H1 (cell line): ENCODE data around the gene VPS13C. TPM values are rescaled to one million over a fixed set of nuclear protein-coding genes. Genes with fewer than 3 reads are reported as not detected.

ENCODE experiments used
- CTCF ChIA-PET: fragments of 300-600 bp; sonication (Branson Sonifier 250); formaldehyde crosslinking; loops from one replicate; lab custom pipeline; 2021; ENCODE audit not compliant: partially characterized antibody; lab: Charles Lee
- POLR2A ChIA-PET: fragments of 300-600 bp; sonication (Branson Sonifier 250); formaldehyde crosslinking; loops from one replicate; lab custom pipeline; 2021; ENCODE audit warnings: inconsistent platforms; ENCODE audit not compliant: partially characterized antibody; lab: Charles Lee
- DNase-seq, 2 experiments: peaks; one replicate each; pipeline versions ENCODE4 v3.0.0 to v3.0.0-alpha.2; 2010 to 2022; ENCODE audit warnings: low spot score in 2 of 2, low read depth in 1 of 2, mixed read lengths in 1 of 2
- FAIRE-seq: peaks from 2 replicates; lab custom pipeline; 2011; peaks lifted over from hg19 to GRCh38; lab: Jason Lieb, UNC
- H2AFZ ChIP-seq: 2 replicates; pipeline ENCODE4 v1.8.1; 2012; ENCODE audit warnings: low read length, inconsistent platforms
- H2AK5ac ChIP-seq: 2 replicates; pipeline ENCODE4 v1.6.1; 2013; ENCODE audit warnings: low read depth, low read length
- H2BK120ac ChIP-seq: replicated peaks from 2 replicates; pipeline ENCODE3; 2013; ENCODE audit warnings: low read depth, low read length, inconsistent platforms
- H2BK12ac ChIP-seq: 2 replicates; pipeline ENCODE4 v1.6.1; 2013; ENCODE audit warnings: low read depth, low read length
- H2BK15ac ChIP-seq: 2 replicates; pipeline ENCODE4 v1.6.1; 2013; ENCODE audit warnings: low read length
- H2BK20ac ChIP-seq: 2 replicates; pipeline ENCODE4 v1.6.1; 2013; ENCODE audit warnings: low read length
- H2BK5ac ChIP-seq: 2 replicates; pipeline ENCODE4 v1.6.1; 2013; ENCODE audit warnings: low read depth, low read length
- H3K14ac ChIP-seq: 2 replicates; pipeline ENCODE4 v1.6.1; 2013; ENCODE audit warnings: inconsistent platforms; ENCODE audit not compliant: insufficient read length
- H3K18ac ChIP-seq: 2 replicates; pipeline ENCODE4 v1.6.1; 2013; ENCODE audit warnings: low read length; ENCODE audit errors: extremely low read depth
- H3K23ac ChIP-seq: 2 replicates; pipeline ENCODE4 v1.6.1; 2013; ENCODE audit warnings: inconsistent platforms; ENCODE audit not compliant: insufficient read length
- H3K23me2 ChIP-seq: 2 replicates; pipeline ENCODE4 v1.6.1; 2013; ENCODE audit warnings: low read depth, low read length
- H3K27ac ChIP-seq: 2 replicates; pipeline ENCODE4 v1.6.1; 2011; ENCODE audit warnings: low read depth, low read length, inconsistent platforms
- H3K27me3 ChIP-seq, 4 experiments: replicated peaks in 1 of 4; 1 replicate in 1 of 4; 2 replicates in 3 of 4; pipeline versions ENCODE4 v1.6.1 to v1.8.1; 2011 to 2013; ENCODE audit warnings: low read length in 3 of 4, mild to moderate bottlenecking in 3 of 4, inconsistent platforms in 2 of 4, mixed read lengths in 2 of 4, moderate library complexity in 1 of 4; ENCODE audit not compliant: control insufficient read depth in 3 of 4, insufficient read depth in 3 of 4; ENCODE audit errors: extremely low read depth in 1 of 4
- H3K36me3 ChIP-seq, 4 experiments: 2 replicates each; pipeline versions ENCODE4 v1.6.1 to v1.8.1; 2011 to 2013; ENCODE audit warnings: mild to moderate bottlenecking in 4 of 4, low read length in 3 of 4, moderate library complexity in 2 of 4, control low read depth in 1 of 4, inconsistent platforms in 1 of 4; ENCODE audit not compliant: insufficient read depth in 4 of 4, control insufficient read depth in 2 of 4
- H3K4ac ChIP-seq: replicated peaks from 2 replicates; pipeline ENCODE3; 2013; ENCODE audit warnings: low read length, low read depth, mixed read lengths, inconsistent platforms; ENCODE audit not compliant: insufficient read length
- H3K4me1 ChIP-seq, 4 experiments: replicated peaks in 1 of 4; 1 replicate in 1 of 4; 2 replicates in 3 of 4; pipeline versions ENCODE4 v1.6.1 to v1.8.1; 2011 to 2013; ENCODE audit warnings: low read length in 3 of 4, inconsistent platforms in 2 of 4, mixed read lengths in 1 of 4; ENCODE audit not compliant: insufficient read depth in 4 of 4, control insufficient read depth in 3 of 4
- H3K4me2 ChIP-seq, 2 experiments: 2 replicates each; pipeline versions ENCODE4 v1.6.1 to v1.8.1; 2011 to 2013; ENCODE audit warnings: low read depth in 2 of 2, low read length in 2 of 2, control low read depth in 1 of 2, inconsistent platforms in 1 of 2, mild to moderate bottlenecking in 1 of 2; ENCODE audit not compliant: insufficient read depth in 1 of 2
- H3K4me3 ChIP-seq, 4 experiments: fragments of 200-600, 300-600 bp in 1 of 4; sonication (generic), shearing (Covaris generic), sonication (Bioruptor Twin) in 1 of 4; 2 replicates each; pipeline versions ENCODE4 v1.5.1 to v1.8.1; 2011 to 2016; ENCODE audit warnings: low read length in 4 of 4, low read depth in 3 of 4, control low read depth in 2 of 4, inconsistent platforms in 2 of 4, mild to moderate bottlenecking in 2 of 4, mixed read lengths in 1 of 4, moderate library complexity in 1 of 4; ENCODE audit not compliant: insufficient read depth in 2 of 4; ENCODE audit errors: extremely low read depth in 1 of 4
- H3K56ac ChIP-seq: replicated peaks from 2 replicates; pipeline ENCODE3; 2013; ENCODE audit warnings: low read depth, mild to moderate bottlenecking, mixed read lengths, low read length, inconsistent platforms; ENCODE audit not compliant: insufficient read length
- H3K79me1 ChIP-seq: 2 replicates; pipeline ENCODE4 v1.6.1; 2013; ENCODE audit warnings: low read depth, low read length, control low read depth
- H3K79me2 ChIP-seq, 2 experiments: 2 replicates each; pipeline versions ENCODE4 v1.6.1 to v1.8.1; 2012 to 2013; ENCODE audit warnings: low read length in 2 of 2, mild to moderate bottlenecking in 2 of 2, inconsistent platforms in 1 of 2; ENCODE audit not compliant: insufficient read depth in 2 of 2, control insufficient read depth in 1 of 2
- H3K9ac ChIP-seq, 4 experiments: replicated peaks in 1 of 4; 1 replicate in 1 of 4; 2 replicates in 3 of 4; pipeline versions ENCODE4 v1.6.1 to v1.8.1; 2011 to 2013; ENCODE audit warnings: low read depth in 3 of 4, low read length in 3 of 4, control low read depth in 2 of 4, mild to moderate bottlenecking in 2 of 4, moderate library complexity in 2 of 4, inconsistent platforms in 1 of 4; ENCODE audit errors: extremely low read depth in 1 of 4
- H3K9me3 ChIP-seq, 2 experiments: 2 replicates each; pipeline versions ENCODE4 v1.6.1 to v1.8.1; 2012 to 2013; ENCODE audit warnings: mild to moderate bottlenecking in 2 of 2, moderate library complexity in 2 of 2, control low read depth in 1 of 2, inconsistent platforms in 1 of 2, low read depth in 1 of 2, low read length in 1 of 2, mixed read lengths in 1 of 2; ENCODE audit not compliant: insufficient read depth in 2 of 2
- H4K20me1 ChIP-seq, 2 experiments: replicated peaks in 1 of 2; 2 replicates each; pipeline versions ENCODE3 to v1.8.1; 2011 to 2013; ENCODE audit warnings: inconsistent platforms in 2 of 2, low read length in 2 of 2, mild to moderate bottlenecking in 1 of 2; ENCODE audit not compliant: insufficient read depth in 2 of 2, control insufficient read depth in 1 of 2
- H4K5ac ChIP-seq: 2 replicates; pipeline ENCODE4 v1.6.1; 2013; ENCODE audit warnings: low read length, low read depth, mixed read lengths, inconsistent platforms; ENCODE audit not compliant: insufficient read length
- H4K8ac ChIP-seq: 2 replicates; pipeline ENCODE4 v1.8.0; 2013; ENCODE audit warnings: mild to moderate bottlenecking, moderate library complexity, low read length, inconsistent platforms; ENCODE audit not compliant: insufficient read depth; ENCODE audit errors: extremely low read depth
- H4K91ac ChIP-seq: replicated peaks from 2 replicates; pipeline ENCODE3; 2013; ENCODE audit warnings: low read length, mixed read lengths, inconsistent platforms; ENCODE audit not compliant: insufficient read length
- BCL11A ChIP-seq, 2 experiments: IDR thresholded peaks; one replicate each; pipeline ENCODE4 v1.6.1; 2011; ENCODE audit warnings: low read depth in 2 of 2, low read length in 2 of 2, mild to moderate bottlenecking in 2 of 2
- CREB1 ChIP-seq: IDR thresholded peaks from 2 replicates; pipeline ENCODE4 v1.6.1; 2012; ENCODE audit warnings: inconsistent platforms
- POLR2AphosphoS5 ChIP-seq: IDR thresholded peaks from 2 replicates; pipeline ENCODE4 v1.6.1; 2011; ENCODE audit warnings: low read depth, low read length
- RBBP5 ChIP-seq: IDR thresholded peaks from 2 replicates; pipeline ENCODE4 v1.7.1; 2012; ENCODE audit warnings: low read depth, mild to moderate bottlenecking, inconsistent platforms, low read length, moderate library complexity, borderline replicate concordance
- RFX5 ChIP-seq: IDR thresholded peaks from 2 replicates; pipeline ENCODE4 v1.6.1; 2011; ENCODE audit warnings: low read depth, low read length, improper control_type of control experiment, borderline replicate concordance
- RNF2 ChIP-seq: fragments of 200-900, 300-1000 bp; sonication (generic); IDR thresholded peaks from 2 replicates; pipeline ENCODE4 v1.7.1; 2016; ENCODE audit warnings: borderline replicate concordance, low read depth, mild to moderate bottlenecking, antibody characterized with exemption, low read length; ENCODE audit not compliant: poor library complexity, severe bottlenecking; ENCODE audit errors: missing control alignments
- WGBS, 2 experiments: shearing (Covaris generic) in 1 of 2; methylation state at CpG; one replicate each; pipeline versions ENCODE4 v1.1.6 to v1.1.7; 2013 to 2015; ENCODE audit warnings: low lambda C conversion rate in 2 of 2, mixed read lengths in 2 of 2, inconsistent platforms in 1 of 2, low coverage in 1 of 2, missing lambda C conversion rate in 1 of 2; ENCODE audit not compliant: insufficient replicate concordance in 2 of 2, insufficient coverage in 1 of 2, insufficient read length in 1 of 2; ENCODE audit errors: extremely low coverage in 1 of 2, missing lambda C conversion rate in 1 of 2; 5-methylcytosine and 5-hydroxymethylcytosine counted together
- polyA plus RNA-seq, 7 experiments: library from polyadenylated mRNA; depleted of rRNA in 3 of 7; stranded (reverse) in 5 of 7; unstranded in 2 of 7; fragments of >200 nt in 5 of 7; fragments of 200-250 nt in 2 of 7; gene quantifications; 1 replicate in 5 of 7; 2 replicates in 1 of 7; 4 replicates in 1 of 7; pipeline versions ENCODE4 v1.2.1 to v1.2.3, GENCODE V29; 2011 to 2013; ENCODE audit warnings: missing spikeins in 2 of 7, mixed read lengths in 2 of 7
- total RNA-seq: library from RNA; stranded (reverse); fragmentation: NEBNext Ultra II Directional; extraction: Animal tissue kit (Norgen Biotek cat#: 25700); gene quantifications from 2 replicates; pipeline ENCODE4 v1.2.1, GENCODE V29; 2021

The VPS13C gene
- total and polyA plus RNA-seq, 2 of the 8 experiments (the other 6 are each of a cell fraction or from before 2014, with no cell fraction given) = 4.8 to 18.8 TPM

GRCh38 chr15:61996056-61996635 is 64.1 kb downstream of the VPS13C start:
- 97% methylated on average over 4 of the region's 4 CpGs; no CpG with 5 or more reads in 1 of the 2 experiments for WGBS, 2 experiments
- no peak for FAIRE-seq

More at GRCh38 chr15:61996056-61996635, 64.1 kb downstream of the VPS13C start:
- Histone ChIP-seq H4K91ac (no peak overlapping the region), H2BK5ac (no peak overlapping the region), H3K14ac (no peak overlapping the region), H3K27ac (no peak overlapping the region), H2BK120ac (no peak overlapping the region), H3K56ac (no peak overlapping the region), H4K5ac (no peak overlapping the region), H4K20me1 (no peaks in the 10 kb centered on the region), H3K4me3 (no peak overlapping the region), H3K4me1 (no peaks in the 10 kb centered on the region), H4K8ac (no peak overlapping the region), H2BK20ac (no peak overlapping the region), H3K79me2 (no peaks in the 10 kb centered on the region), H3K18ac (no peak overlapping the region), H3K36me3 (no peaks in the 10 kb centered on the region), H3K79me1 (no peaks in the 10 kb centered on the region), H2BK12ac (no peak overlapping the region), H3K27me3 (no peaks in the 10 kb centered on the region), H3K23ac (no peak overlapping the region), H3K9ac (no peak overlapping the region), H2AFZ (no peak overlapping the region), H3K9me3 (no peaks in the 10 kb centered on the region), H2AK5ac (no peak overlapping the region), H2BK15ac (no peak overlapping the region), H3K4me2 (no peak overlapping the region), H3K23me2 (no peaks in the 10 kb centered on the region), H3K4ac (no peak overlapping the region)
- ChIA-PET CTCF (interaction anchor here (0.6 to 1.1 kb wide), 3 partner anchors 11 to 387 kb away, joined by 3 to 4 read pairs (median 3); no protein-coding TSS in a partner anchor), POLR2A (no interaction called here)
- DNase-seq = no peak
- no peak for TF ChIP-seq BCL11A (IDR thresholded peaks at IDR 0.05; ENCODE audit: low read depth in 2 of 2, low read length in 2 of 2)
- TF ChIP-seq RNF2 = no peak
- TF ChIP-seq CREB1 = no peak
- TF ChIP-seq POLR2AphosphoS5 = no peak
- no peak for TF ChIP-seq RBBP5
- no peak for TF ChIP-seq RFX5
